LNCAP (cell line): Measurements from ENCODE around the gene NACA2.

ENCODE experiments used
- CTCF ChIP-seq: fragments of 450-650 bp; IDR thresholded peaks from 2 replicates; pipeline ENCODE4 v1.5.1; 2017; ENCODE audit warnings: mild to moderate bottlenecking

Gene NACA2

GRCh38 chr17:61547113-61547512, 43.9 kb downstream of the NACA2 start:
- TF ChIP-seq CTCF, result no peak

DNA sequence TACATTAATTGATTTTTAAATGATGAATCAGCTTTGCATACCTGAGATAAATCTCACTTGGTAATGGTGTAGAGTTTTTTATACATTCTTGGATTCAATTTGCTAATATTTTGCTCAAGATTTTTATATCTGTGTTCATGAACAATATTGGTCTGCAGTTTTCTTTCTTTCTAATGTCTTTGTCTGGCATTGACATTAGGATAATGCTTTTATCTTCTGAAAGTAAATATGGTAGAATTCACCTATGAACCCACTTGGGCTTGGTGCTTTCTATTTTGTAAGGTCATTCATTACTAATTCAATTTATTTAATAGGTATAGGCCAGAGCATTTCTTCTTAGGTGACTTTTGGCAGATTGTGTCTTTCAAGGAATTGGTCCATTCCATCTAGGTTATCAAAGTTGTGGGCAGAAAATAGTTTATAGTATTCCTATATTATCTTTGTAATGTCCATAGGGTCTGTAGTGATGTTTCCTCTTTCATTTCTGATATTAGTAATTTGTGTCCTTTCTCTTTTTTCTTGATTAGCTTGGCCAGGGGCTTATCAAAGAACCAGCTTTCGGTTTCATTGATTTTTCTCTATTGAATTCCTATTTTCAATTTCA, 45.6 kb downstream of the NACA2 start:
- TF ChIP-seq CTCF, result no peak

DNA sequence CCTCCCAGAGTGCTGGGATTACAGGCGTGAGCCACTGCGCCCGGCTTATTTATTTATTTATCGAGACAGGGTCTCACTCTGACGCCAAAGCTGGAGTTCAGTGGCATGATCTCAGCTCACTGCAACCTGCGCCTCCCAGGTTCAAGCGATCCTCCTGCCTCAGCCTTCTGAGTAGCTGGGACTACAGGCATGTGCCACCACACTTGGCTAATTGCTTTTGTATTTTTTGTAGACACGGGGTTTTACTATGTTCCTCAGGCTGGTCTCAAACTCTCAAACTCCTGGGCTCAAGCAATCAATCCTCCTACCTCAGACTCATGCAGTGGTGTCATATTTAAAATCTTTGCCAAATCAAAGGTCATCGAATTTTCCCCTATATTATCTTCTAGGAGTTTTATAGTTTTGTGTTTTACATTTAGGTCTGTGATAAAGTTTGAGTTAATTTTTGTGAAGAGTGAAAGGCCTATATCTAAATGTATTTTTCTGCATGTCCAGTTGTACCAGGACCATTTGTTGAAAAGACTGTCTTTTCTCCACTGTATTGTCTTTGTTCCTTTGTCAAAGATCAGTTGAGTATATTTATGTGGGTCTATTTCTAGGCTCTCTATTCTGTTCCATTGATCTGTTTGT, 47.1 kb downstream of the NACA2 start:
- no peak for TF ChIP-seq CTCF

GRCh38 chr17:61542027-61542426, 49.0 kb downstream of the NACA2 start:
- no peak for TF ChIP-seq CTCF

DNA sequence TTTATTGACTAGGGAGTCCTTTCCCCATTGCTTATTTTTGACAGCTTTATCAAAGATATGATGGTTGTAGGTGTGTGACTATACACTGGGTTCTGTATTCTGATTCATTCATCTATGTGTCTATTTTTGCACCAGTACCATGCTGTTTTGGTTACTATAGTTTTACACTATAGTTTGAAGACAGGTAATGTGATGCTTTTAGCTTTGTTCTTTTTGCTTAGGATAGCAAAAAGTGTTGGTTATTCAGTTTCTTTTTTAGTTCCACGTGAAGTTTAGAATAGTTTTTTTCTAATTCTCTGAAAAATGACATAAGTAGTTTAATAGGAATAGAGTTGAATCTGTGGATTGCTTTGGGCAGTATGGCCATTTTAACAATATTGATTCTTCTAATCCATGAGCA, 50.1 kb downstream of the NACA2 start:
- no peak for TF ChIP-seq CTCF
